Measurements from ENCODE around the gene USF3. TPM values are rescaled to one million over a fixed set of nuclear protein-coding genes. Genes with fewer than 3 reads are reported as not detected.
A peak's percentile ranks its signal among the peaks of the same experiment; 100 is the strongest.

Gene USF3
- total and polyA plus RNA-seq, 12 donors, result 3.3 to 21.2 (median 15.9) TPM

GRCh38 chr3:113659996-113660395 is 36.4 kb downstream of the USF3 start:
- ATAC-seq (peak in 1 of 8 donors; percentile 38), DNase-seq (no peak)
- H3K27me3 ChIP-seq, result no peaks in the 10 kb centered on the region
- peak overlapping the region in 7 of 10 donors; percentile 40 to 78 (median 71) for H3K27ac ChIP-seq
- TF ChIP-seq, protein P1, sequence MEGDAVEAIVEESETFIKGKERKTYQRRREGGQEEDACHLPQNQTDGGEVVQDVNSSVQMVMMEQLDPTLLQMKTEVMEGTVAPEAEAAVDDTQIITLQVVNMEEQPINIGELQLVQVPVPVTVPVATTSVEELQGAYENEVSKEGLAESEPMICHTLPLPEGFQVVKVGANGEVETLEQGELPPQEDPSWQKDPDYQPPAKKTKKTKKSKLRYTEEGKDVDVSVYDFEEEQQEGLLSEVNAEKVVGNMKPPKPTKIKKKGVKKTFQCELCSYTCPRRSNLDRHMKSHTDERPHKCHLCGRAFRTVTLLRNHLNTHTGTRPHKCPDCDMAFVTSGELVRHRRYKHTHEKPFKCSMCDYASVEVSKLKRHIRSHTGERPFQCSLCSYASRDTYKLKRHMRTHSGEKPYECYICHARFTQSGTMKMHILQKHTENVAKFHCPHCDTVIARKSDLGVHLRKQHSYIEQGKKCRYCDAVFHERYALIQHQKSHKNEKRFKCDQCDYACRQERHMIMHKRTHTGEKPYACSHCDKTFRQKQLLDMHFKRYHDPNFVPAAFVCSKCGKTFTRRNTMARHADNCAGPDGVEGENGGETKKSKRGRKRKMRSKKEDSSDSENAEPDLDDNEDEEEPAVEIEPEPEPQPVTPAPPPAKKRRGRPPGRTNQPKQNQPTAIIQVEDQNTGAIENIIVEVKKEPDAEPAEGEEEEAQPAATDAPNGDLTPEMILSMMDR (IDR thresholded peaks at IDR 0.05), result no peak
- H3K36me3 ChIP-seq, result peaks cover 0 to 81% (median 15%) of the 10 kb centered on the region in 9 donors
- intact Hi-C loops (cut with DNase I), result no loop called here
- peaks cover 0 to 30% (median 3%) of the 10 kb centered on the region in 9 donors for H3K4me1 ChIP-seq
- WGBS, 2 donors, result 54 to 62% methylated on average over 1 of the region's 1 CpG
- H3K9me3 ChIP-seq, result no peaks in the 10 kb centered on the region
- no peak overlapping the region for H3K4me3 ChIP-seq

- intact Hi-C loops (cut with DNase I), result no loop called here
- ATAC-seq, result no peak
These were observed 37.3 kb downstream of the USF3 start for GRCh38 chr3:113659101-113659541.

GRCh38 chr3:113658107-113658506 is 38.3 kb downstream of the USF3 start:
- WGBS, 2 donors, result 96 to 99% methylated on average over 3 of the region's 3 CpGs

More at GRCh38 chr3:113659101-113659541, 37.3 kb downstream of the USF3 start:
- 90 to 98% methylated on average over 1 of the region's 1 CpG for WGBS, 2 donors
- TF ChIP-seq, protein P1 (IDR thresholded peaks at IDR 0.05), result no peak
- Histone ChIP-seq H3K9me3 (no peaks in the 10 kb centered on the region), H3K27ac (peak overlapping the region in 1 of 10 donors; percentile 19), H3K36me3 (peaks cover 0 to 72% (median 15%) of the 10 kb centered on the region in 9 donors), H3K4me3 (no peak overlapping the region), H3K4me1 (peaks cover 0 to 37% (median 4%) of the 10 kb centered on the region in 9 donors), H3K27me3 (no peaks in the 10 kb centered on the region)
- no peak for DNase-seq

DNA sequence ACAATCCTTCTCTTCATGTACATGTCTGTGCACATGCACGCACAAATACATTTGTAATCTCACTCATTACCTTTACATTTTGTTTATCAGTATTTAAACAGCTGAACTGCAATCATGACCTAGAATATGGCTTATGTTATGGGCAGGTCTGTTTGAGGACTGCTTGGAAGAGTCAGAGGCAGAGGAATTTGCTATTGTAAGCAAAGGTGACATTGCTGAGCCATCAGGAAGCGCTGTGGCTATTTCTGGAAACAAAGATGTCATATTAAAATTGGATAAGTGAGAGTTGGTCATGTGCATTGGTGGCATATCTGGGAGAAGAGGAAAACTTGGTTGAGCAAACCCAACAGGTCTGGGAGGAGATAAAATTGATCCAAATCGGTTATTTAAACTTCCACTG is 41.6 kb downstream of the USF3 start:
- DNase-seq (no peak), ATAC-seq (peak; percentile 35 to 79 (median 60))
- Histone ChIP-seq H3K4me1 (peaks cover 0 to 21% (median 4%) of the 10 kb centered on the region in 9 donors), H3K27ac (peak overlapping the region in 3 of 10 donors; percentile 19 to 47 (median 43)), H3K36me3 (peaks cover 0 to 30% (median 2%) of the 10 kb centered on the region in 9 donors), H3K9me3 (no peaks in the 10 kb centered on the region), H3K4me3 (no peak overlapping the region), H3K27me3 (no peaks in the 10 kb centered on the region)
- intact Hi-C loops (cut with DNase I), result no loop called here
- TF ChIP-seq, protein P1 (IDR thresholded peaks at IDR 0.05), result no peak
- WGBS, 2 donors, result 73% methylated on average over 3 of the region's 3 CpGs

More at GRCh38 chr3:113658107-113658506, 38.3 kb downstream of the USF3 start:
- Histone ChIP-seq H3K27ac (no peak overlapping the region), H3K36me3 (peaks cover 0 to 62% (median 15%) of the 10 kb centered on the region in 9 donors), H3K4me1 (peaks cover 0 to 38% (median 4%) of the 10 kb centered on the region in 9 donors), H3K4me3 (no peak overlapping the region), H3K9me3 (no peaks in the 10 kb centered on the region), H3K27me3 (no peaks in the 10 kb centered on the region)
- TF ChIP-seq, protein P1 (IDR thresholded peaks at IDR 0.05), result no peak
- DNase-seq (no peak), ATAC-seq (no peak)
- intact Hi-C loops (cut with DNase I), result no loop called here

Data from heart right ventricle (tissue), 16 donors.